KMS-11 (cell line): ENCODE measurements around the gene NACAD.
"Not testable (repeated sequence)": the region's sequence is repeated elsewhere in the genome, so short reads cannot be mapped to it uniquely, and the experiment has no call there.

Source experiments
- H2AFZ ChIP-seq: fragments of 200-600 bp; sonication (generic); 2 replicates; pipeline ENCODE4 v1.6.1; 2016; ENCODE audit warnings: antibody characterized with exemption, mixed run types, low read depth
- H3K27ac ChIP-seq: fragments of 200-600 bp; sonication (generic); 2 replicates; pipeline ENCODE4 v1.6.1; 2016; ENCODE audit warnings: mild to moderate bottlenecking, mixed run types
- H3K27me3 ChIP-seq: fragments of 200-600 bp; sonication (generic); 2 replicates; pipeline ENCODE4 v1.6.1; 2017; ENCODE audit warnings: mild to moderate bottlenecking, low read depth, mixed run types, moderate library complexity; ENCODE audit not compliant: insufficient read depth
- H3K36me3 ChIP-seq: fragments of 200-600 bp; sonication (generic); 2 replicates; pipeline ENCODE4 v1.6.1; 2017; ENCODE audit warnings: mild to moderate bottlenecking, mixed run types; ENCODE audit not compliant: insufficient read depth
- H3K4me1 ChIP-seq: fragments of 200-600 bp; sonication (generic); 2 replicates; pipeline ENCODE4 v1.6.1; 2016; ENCODE audit warnings: mild to moderate bottlenecking, low read depth, mixed run types; ENCODE audit not compliant: poor library complexity, severe bottlenecking
- H3K4me2 ChIP-seq: fragments of 200-600 bp; sonication (generic); 2 replicates; pipeline ENCODE4 v1.7.0; 2016; ENCODE audit warnings: mild to moderate bottlenecking, mixed run types
- H3K4me3 ChIP-seq: fragments of 200-600 bp; sonication (generic); IDR thresholded peaks from 2 replicates; pipeline ENCODE4 v1.6.1; 2017; ENCODE audit warnings: low read depth, low read length, mixed read lengths; ENCODE audit not compliant: insufficient read depth
- H3K79me2 ChIP-seq: fragments of 200-600 bp; sonication (generic); 2 replicates; pipeline ENCODE4 v1.6.1; 2016; ENCODE audit warnings: low read depth, mixed run types; ENCODE audit not compliant: insufficient read depth
- H3K9ac ChIP-seq: fragments of 200-600 bp; sonication (generic); 2 replicates; pipeline ENCODE4 v1.6.1; 2016; ENCODE audit warnings: mild to moderate bottlenecking, mixed run types
- H4K20me1 ChIP-seq: fragments of 200-600 bp; sonication (generic); 2 replicates; pipeline ENCODE4 v1.6.1; 2016; ENCODE audit warnings: mild to moderate bottlenecking, mixed run types; ENCODE audit not compliant: insufficient read depth
- TF ChIP-seq, protein P1 (sequence below): fragments of 200-600 bp; sonication (generic); conservative IDR thresholded peaks from 2 replicates; pipeline ENCODE4 v1.6.1; 2017; ENCODE audit warnings: low read depth, mild to moderate bottlenecking, antibody characterized with exemption, low read length, moderate library complexity, mixed read lengths

The NACAD gene

DNA sequence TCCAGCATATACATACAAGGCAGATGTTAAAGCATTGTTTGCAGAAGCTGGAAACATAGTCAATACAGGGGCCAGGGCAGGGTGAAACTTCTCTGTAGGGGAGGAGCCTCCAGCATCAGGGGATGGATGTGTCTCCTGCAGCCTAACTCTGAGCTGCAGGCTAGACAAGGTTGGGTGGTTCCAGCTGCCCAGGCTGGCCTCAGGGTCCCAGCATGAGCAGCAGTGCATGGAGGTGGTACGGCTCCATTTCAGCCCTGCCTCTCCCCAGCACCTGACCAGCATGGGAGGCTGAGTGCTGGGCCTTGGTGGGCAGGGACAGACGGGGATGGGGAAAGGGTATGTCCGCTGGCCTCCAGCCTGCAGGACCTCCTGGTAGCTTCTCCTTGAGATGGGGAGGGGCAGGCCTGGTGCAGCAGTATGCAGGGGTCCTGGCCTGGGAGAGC lies 30.1 kb upstream of the NACAD start:
- Histone ChIP-seq H3K27ac (no peak overlapping the region), H3K4me2 (no peak overlapping the region), H3K4me1 (no peaks in the 10 kb centered on the region), H3K27me3 (no peaks in the 10 kb centered on the region), H3K4me3 (no peak overlapping the region), H4K20me1 (no peaks in the 10 kb centered on the region), H3K36me3 (no peaks in the 10 kb centered on the region), H2AFZ (no peak overlapping the region), H3K9ac (no peak overlapping the region), H3K79me2 (no peaks in the 10 kb centered on the region)
- TF ChIP-seq, protein P1, sequence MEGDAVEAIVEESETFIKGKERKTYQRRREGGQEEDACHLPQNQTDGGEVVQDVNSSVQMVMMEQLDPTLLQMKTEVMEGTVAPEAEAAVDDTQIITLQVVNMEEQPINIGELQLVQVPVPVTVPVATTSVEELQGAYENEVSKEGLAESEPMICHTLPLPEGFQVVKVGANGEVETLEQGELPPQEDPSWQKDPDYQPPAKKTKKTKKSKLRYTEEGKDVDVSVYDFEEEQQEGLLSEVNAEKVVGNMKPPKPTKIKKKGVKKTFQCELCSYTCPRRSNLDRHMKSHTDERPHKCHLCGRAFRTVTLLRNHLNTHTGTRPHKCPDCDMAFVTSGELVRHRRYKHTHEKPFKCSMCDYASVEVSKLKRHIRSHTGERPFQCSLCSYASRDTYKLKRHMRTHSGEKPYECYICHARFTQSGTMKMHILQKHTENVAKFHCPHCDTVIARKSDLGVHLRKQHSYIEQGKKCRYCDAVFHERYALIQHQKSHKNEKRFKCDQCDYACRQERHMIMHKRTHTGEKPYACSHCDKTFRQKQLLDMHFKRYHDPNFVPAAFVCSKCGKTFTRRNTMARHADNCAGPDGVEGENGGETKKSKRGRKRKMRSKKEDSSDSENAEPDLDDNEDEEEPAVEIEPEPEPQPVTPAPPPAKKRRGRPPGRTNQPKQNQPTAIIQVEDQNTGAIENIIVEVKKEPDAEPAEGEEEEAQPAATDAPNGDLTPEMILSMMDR, result no peak

GRCh38 chr7:45118292-45118691 lies 29.5 kb upstream of the NACAD start:
- Histone ChIP-seq H3K4me3 (no peak overlapping the region), H3K36me3 (no peaks in the 10 kb centered on the region), H4K20me1 (no peaks in the 10 kb centered on the region), H3K4me1 (no peaks in the 10 kb centered on the region), H3K79me2 (no peaks in the 10 kb centered on the region), H3K27me3 (no peaks in the 10 kb centered on the region), H3K9ac (no peak overlapping the region), H2AFZ (no peak overlapping the region), H3K27ac (no peak overlapping the region), H3K4me2 (no peak overlapping the region)
- TF ChIP-seq, protein P1, result no peak

GRCh38 chr7:45117582-45117981 lies 28.8 kb upstream of the NACAD start:
- H4K20me1 ChIP-seq, result no peaks in the 10 kb centered on the region
- H3K79me2 ChIP-seq, result no peaks in the 10 kb centered on the region
- no peak overlapping the region for H3K4me2 ChIP-seq
- H3K27ac ChIP-seq, result no peak overlapping the region
- H3K27me3 ChIP-seq, result no peaks in the 10 kb centered on the region
- H3K36me3 ChIP-seq, result no peaks in the 10 kb centered on the region
- H3K9ac ChIP-seq, result no peak overlapping the region
- TF ChIP-seq, protein P1, result no peak
- H2AFZ ChIP-seq, result no peak overlapping the region
- no peak overlapping the region for H3K4me3 ChIP-seq
- peaks cover 3% of the 10 kb centered on the region for H3K4me1 ChIP-seq

DNA sequence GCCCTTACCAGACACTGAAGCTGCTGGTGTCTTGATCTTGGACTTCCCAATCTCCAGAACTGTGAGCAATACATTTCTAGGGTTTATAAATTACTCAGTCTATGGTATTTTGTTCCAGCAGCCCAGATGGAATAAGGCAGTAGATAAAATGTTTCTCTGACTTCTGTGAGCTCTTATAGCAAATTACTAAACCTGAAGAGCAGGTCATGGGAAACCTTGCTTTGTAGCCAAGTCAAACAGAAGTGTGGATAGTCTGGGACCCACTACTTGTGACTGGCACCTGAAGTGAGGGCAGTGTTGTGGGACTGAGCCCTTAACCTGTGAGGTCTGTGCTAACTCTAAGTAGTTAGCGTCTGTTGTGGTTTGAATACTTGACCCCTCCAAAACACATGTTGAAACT lies 27.3 kb upstream of the NACAD start:
- peaks cover 9% of the 10 kb centered on the region for H3K4me1 ChIP-seq
- TF ChIP-seq, protein P1, result no peak
- H3K27me3 ChIP-seq, result no peaks in the 10 kb centered on the region
- no peaks in the 10 kb centered on the region for H3K36me3 ChIP-seq
- no peak overlapping the region for H2AFZ ChIP-seq
- no peak overlapping the region for H3K27ac ChIP-seq
- no peak overlapping the region for H3K9ac ChIP-seq
- no peaks in the 10 kb centered on the region for H4K20me1 ChIP-seq
- no peak overlapping the region for H3K4me3 ChIP-seq
- H3K79me2 ChIP-seq, result peaks cover 4% of the 10 kb centered on the region
- no peak overlapping the region for H3K4me2 ChIP-seq

GRCh38 chr7:45114926-45115325 lies 26.2 kb upstream of the NACAD start:
- no peaks in the 10 kb centered on the region for H3K27me3 ChIP-seq
- H4K20me1 ChIP-seq, result no peaks in the 10 kb centered on the region
- H3K9ac ChIP-seq, result no peak overlapping the region
- no peak overlapping the region for H3K4me3 ChIP-seq
- no peak overlapping the region for H2AFZ ChIP-seq
- H3K36me3 ChIP-seq, result no peaks in the 10 kb centered on the region
- peaks cover 16% of the 10 kb centered on the region for H3K79me2 ChIP-seq
- no peak overlapping the region for H3K4me2 ChIP-seq
- peaks cover 18% of the 10 kb centered on the region for H3K4me1 ChIP-seq
- no peak overlapping the region for H3K27ac ChIP-seq
- TF ChIP-seq, protein P1, result no peak

DNA sequence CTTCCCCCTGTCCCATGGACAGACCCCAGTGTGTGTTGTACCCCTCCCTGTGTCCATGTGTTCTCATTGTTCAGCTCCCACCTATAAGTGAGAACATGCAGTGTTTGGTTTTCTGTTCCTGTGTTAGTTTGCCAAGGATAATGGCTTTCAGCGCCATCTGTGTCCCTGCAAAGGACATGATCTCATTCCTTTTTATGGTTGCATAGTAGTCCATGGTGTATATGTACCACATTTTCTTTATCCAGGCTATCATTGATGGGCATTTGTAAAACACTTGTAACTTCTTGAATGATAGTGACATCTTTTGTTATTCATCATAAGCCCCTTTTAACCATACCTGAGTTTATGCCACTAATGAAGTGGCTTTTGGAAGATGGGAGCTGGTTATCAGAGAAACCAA lies 25.5 kb upstream of the NACAD start:
- not testable (repeated sequence) for H4K20me1 ChIP-seq, H3K4me2 ChIP-seq, H3K9ac ChIP-seq, H3K36me3 ChIP-seq, H3K4me3 ChIP-seq, H3K27me3 ChIP-seq, H2AFZ ChIP-seq, H3K27ac ChIP-seq
- H3K79me2 ChIP-seq, result peaks cover 22% of the 10 kb centered on the region
- peaks cover 25% of the 10 kb centered on the region for H3K4me1 ChIP-seq
